Left forelimb (tissue), 1 donor: ENCODE measurements around the gene FBXO7.

Experiments used
- DNase-seq: peaks from one replicate; pipeline ENCODE4 v3.0.0-alpha.2; 2018; ENCODE audit warnings: low spot score

The FBXO7 gene

DNA sequence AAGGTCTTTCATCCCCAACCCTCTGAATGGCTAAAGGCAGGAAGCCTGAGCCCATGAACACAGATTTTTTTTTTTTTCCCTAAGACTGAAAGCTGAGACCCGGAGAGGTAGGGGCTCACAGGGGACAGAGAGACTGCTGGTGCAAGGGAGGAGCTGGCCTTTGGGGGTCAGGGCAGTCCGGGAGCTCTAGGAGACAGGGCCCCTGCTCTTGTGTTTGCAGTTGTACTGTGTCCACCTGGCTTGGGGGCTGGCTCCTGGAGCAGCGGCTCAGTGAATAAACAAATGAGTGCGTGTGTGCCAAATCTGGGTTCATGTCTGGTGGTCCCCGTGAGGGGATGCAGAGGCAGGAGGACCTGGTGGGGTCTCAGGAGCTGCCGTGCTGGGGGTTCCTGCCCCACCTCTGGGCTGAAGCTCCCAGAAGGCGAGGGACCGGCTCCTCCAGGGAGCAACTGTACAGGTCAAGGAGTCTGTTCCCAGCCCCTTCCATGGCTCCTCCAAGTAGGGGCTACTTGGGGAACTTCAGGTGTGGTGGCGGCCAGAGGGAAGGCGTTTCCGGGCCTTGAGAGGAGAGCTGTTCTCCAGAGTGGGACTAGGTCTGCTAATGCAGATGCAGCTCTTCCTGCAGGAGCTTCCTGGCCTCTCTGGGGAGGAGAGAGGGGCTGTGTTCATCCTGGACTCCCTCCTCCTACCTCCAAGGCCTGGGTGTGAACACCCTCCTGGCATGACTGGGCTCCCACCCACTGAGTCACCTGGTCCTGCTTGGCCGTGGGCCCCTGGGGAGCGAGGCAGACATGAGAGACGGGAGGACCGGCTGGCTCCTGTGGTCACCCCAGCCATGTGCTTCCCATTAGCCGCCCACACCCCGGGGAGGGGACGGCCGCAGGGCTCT, 57.6 kb downstream of the FBXO7 start:
- DNase-seq, result peak; percentile 91

DNA sequence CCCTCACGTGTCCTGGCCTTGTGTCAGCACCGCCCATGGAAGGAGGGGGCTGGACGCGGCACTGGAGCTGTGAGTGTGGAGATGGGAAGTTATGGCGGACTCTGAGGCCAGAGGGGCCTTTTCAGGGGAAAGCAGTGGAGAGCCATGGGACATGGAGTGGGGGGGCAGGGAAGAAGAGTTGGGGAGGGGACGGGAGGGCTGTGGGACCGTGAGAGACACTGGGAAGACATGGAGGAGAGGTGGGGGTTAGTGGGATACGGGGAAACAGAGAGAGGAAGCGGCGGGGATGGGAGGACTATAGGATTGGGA, 58.2 kb downstream of the FBXO7 start:
- no peak for DNase-seq

DNA sequence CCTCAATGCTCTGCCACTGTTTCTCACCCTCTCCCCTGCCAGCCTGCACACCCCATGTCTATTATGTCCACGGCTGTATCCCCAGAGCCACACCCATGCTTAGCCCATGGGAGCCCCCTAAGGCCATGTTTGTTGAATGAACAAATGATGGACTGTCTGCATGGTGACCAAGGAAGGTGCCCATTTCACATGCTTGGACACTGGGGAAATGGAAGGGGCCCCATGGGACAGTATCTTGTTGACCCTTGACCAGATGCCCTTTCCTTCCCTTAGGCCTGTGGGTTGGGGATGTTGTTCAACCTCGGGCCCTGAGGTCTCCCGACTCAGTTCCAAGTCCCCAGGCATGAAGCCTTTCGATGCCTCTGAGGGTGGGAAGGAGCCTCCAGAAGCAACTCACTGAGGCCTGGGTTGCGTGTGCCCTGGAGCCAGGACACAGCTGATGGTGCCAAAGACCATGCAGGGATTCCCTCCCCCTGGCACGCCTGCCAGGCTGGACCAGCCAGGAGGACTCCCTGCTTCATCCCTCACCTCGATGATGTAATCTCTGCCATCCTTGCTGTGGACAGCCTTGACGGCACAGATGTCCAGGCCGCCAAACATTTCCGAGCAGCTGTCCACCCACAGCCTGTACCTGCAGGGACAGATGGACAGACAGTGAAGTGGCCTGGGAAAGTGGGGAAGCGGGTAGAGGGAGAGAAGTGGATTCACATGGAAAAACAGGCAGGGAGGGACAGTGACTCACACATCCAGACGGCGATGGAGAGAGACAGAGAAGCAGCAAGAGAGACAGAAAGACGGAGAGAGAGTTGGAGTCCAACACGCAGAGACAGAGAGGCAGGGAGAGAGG, 58.9 kb downstream of the FBXO7 start:
- no peak for DNase-seq

DNA sequence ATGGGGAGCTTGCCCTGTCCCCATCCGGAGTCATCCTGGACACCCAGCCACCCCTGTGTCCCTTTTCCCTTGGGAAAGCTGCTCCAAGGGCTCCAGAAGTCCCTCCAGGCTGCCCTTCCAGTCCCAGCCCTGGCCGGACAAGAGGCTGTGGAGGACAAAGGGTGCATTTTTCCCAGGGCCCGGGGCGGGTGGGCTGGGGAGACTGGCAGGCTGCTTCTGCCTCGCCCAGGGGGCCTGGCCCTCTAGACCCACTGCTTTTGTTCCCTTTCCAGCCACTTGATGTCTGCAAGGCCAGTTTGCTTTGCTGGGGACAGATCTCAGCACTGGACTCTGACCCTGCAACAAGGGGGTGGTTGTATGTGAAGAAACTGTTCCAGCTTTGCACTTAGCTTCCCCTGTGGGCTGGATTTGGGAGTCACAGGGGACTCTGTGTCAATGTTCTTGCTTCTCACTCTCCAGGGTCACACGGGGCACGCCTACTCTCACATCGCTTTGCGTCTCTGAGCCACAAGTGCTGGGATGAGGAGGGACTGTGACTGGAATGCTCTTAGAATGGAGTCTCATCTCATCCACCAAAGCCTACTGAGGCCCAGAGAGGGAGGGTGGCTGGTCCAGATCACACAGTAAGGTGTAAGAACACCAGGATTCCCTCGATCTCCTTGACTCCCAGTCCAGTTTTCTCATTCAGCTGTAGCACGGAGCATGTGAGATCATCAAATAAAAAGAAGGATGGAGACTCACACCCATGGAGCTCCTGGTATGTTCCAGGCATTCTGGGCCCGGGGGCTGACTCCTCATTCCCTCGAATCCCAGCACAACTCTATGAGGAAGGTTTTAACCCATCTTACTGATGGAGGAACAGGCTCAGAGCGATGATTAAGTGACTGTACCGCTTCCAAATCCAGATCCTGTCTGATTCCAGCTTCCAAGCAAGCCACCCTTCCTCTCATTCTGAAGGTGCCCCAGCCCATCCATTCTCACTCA, 59.9 kb downstream of the FBXO7 start:
- DNase-seq, result no peak

DNA sequence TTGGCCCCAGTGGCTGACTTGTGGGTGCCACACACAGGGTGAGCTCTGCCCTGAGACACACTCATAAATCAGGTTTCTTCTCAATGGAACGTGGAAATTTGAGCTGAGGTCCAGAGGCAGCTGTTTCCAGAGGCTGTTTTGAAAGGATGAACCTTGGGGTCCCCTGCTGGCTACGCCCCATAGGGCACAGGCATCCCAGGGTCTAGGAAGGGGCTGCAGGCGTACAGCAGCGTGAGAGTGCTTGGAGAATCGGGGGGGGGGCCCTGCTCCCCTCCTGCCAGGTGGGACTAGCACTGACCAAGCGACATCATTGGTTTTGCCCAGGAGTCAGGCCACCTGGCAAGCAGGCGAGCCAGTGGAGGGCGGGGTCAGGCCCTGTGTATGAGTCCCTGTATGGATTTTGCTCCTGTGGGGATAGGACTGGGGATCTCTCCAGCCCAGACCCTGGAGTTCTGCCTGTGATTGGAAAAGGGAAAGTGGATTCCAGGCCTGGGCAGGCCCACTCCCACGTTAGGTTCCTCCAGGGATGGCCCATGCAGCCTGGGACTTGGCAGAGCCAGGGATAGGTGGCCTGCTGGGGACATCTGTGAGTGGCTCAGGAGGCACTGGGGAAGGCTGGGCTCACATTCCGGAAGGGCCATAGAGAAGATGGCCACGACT, 61.0 kb downstream of the FBXO7 start:
- DNase-seq, result no peak

DNA sequence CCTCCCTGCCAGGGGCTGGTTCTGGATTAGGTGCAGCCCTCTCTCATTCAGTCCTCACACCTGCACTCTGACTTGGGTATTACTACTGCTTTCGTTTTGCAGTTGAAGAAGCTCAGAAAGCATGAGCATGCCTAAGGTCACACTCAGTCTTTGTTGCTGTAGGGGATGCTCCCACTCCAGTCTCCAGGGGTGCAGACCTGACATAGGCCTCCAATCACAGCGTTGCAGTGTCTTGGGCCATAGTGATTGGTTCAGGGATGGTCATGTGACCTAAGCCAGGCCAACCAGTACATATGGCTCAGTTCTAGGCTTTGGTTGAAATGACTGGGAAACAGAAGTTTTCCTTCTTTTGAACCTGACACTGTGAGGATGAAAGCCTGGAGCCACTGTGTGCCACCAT, 61.7 kb downstream of the FBXO7 start:
- no peak for DNase-seq

DNA sequence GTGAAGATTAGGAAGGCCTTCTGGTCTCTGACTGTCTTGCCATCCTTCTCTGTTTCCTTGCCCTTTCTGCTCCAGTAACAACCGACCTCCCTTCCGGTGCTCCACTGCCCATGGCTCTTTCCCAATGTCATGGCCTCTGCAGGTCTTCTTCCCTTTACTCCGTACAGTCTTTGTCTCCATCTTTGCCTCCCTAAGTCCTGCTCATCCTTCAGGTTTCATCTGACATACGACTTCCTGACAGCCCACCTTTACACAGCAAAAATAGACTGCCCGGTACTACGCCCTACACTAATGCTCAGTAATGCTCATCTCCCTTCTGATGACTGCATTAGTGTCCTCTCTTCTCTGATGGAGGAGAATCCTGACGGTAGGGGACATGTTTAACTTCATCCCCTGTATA, 63.9 kb downstream of the FBXO7 start:
- DNase-seq, result no peak

DNA sequence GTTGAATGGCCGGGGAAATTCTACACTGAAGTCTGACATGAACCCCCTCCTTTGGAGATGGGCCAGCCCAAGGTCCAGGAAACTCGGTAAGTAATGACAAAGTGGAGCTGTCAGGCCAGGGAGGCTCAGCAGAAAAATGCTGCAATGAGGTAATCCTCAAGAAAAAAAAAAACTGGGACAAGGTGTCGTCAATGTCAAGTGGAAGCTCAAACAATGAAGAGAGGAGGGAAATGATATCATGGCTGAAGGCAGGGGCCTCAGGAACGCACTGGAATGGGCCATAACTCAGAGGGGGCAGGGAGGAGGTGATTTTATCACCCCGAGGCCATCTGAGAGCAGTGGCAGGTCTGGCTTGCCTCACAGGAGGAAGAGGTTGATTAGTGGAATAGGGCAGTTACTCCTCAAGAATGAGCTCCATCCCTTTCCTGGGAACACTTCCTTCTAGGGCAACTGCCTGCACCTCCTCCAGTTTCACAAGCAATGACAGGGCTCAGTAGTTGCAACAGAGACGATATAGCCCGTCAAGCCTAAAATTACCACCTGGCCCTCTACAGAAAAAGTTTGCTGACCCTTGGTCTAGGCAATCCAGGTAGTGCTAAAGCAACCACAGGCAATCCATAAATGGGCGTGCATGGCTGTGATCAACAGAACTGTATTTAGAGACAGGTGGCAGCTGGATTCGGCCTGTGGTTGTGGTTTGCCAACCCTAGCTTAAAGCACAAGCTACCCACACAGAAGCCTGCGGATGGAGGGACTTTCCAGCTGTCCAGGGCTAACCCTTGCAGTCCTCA, 65.2 kb downstream of the FBXO7 start:
- no peak for DNase-seq

DNA sequence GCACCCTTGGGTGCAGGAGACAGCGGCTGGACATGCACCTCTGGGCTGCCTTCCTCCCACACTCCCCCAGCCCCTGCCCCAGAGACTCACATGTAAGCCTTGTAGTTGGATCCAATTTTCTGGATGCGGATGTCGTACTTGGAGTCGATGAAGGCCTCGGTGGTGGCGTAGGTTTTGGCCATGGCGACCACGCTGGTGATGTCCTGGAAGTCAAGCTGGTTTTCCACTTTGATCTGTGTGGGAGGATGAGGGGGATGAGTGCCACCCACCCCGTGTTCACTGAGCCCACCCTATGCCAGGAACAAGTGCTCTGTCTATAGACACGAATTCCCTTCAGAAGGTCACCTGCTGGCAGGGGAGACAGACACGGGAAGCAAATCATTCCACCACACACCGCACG, 66.9 kb downstream of the FBXO7 start:
- no peak for DNase-seq

DNA sequence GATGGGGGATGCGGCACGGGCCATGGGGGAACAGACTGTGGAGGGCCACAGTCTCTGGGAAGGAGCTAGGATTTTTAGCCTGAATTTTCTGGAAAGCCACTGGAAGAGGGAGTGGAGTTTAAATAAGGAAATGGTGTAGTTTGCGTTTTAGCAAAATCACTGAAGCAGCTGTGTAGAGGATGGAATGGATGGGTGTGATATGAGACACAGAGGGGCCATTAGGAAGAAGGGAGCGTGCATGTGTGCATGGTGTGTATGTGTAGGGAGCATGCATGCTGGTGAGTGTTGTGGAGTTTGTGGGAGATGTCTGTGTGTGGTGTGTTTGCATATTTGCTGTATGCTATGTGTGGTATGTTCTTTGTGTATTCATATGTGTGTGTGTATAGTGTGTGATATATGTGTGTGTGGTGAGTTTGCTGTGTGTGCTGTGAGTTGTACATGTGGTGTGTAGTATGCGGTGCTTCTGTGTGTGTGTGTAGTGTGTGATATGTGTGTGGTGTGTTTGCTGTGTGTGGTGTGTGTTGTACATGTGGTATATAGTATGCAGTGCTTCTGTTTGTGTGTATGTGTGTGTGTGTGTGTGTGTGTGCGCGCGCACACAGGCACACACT, 67.6 kb downstream of the FBXO7 start:
- DNase-seq, result no peak

DNA sequence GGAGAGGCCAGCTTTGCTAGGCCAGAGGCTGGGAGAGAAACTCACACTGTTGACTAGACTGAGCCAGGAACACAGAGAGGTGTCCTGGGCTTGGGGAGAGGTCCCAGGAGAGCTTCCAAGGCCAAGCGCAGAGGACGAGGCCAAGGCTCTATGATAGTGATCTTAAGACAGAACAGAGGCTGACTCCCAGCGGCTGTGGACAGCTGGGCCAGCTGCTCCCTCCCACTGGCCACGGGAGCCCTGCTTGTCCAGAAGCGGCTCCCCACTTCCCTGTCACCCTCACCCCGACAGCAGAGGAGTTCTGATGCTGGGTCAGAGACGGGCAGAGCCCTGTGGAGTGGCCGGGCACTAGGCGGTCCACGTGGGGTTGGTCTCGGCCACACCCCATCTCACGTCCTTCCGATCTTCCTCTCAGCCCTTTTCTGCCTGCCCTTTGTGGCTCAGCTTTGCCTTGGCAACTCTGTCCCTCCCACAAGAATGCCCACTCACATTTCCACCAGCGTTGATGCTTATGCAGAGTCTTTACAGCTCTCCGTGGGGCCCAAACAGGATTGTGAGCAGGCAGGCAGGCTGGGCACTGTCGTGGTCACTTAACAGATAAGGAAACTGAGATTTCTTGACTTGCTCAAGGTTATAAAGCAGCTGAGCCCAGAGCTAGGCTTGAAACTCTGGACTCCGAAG, 68.2 kb downstream of the FBXO7 start:
- DNase-seq, result no peak

DNA sequence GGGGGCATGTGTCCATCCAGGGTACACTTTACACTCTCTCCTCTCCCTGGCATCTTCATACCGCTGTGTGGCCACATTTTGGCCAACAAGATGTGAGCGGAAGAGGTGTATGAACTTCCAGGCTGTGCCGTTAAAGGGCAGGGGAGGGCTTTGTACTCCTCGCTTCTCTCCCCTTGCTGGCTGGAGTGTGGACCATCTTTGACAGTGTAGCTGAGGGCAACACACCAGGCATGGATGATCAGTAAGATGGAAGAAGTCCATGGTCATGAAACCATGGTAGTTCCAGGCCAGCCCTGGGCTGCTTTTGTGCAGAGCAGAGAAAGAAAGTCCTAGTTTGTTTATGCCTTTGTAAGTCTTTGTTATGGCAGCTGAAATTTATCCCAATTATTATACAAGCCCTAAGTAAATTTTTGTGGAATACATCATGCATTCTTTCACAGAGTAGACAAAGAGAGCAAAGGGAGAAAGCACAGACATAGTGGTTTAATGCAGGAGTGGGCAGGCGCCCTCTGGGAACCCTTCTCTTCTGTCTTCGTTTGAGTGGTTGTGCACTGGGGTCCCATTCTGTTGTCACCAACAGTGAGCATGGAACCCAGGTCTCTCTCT, 70.4 kb downstream of the FBXO7 start:
- DNase-seq, result no peak

DNA sequence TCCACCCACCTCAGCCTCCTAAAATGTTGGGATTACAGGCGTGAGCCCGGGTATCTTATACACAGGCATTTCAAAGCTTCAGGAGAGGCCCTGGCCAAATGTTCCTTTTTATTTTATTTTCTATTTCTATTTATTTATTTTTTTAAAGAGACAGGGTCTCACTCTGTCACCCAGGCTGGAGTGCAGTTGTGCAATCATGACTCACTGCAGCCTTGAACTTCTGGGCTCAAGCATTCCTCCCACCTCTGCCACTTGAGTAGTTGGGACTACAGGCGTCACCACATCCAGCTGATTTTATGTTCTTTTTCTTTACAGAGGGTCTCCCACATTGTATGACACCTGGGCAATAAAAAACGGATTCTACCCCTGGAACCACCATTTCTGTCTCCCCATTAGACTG, 71.2 kb downstream of the FBXO7 start:
- no peak for DNase-seq

DNA sequence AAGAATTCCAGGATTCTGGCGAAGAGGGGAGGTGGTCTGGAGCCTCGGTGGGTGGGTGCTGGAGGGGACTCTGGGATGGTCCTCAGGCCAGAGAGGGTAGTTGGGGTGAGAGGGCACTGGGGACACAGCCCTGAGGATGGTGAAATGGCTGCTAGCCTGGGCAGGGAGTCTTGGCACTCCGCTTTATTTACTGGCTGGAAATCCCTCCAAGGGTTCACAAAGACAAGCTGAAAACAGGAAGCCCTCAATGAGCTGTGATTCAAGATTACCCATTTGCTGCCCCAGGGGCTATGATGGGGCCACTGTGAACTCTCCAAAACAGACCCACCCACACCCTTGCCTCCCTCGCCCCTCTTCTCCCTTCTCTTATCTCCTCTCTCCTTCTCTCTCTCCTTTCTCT, 71.9 kb downstream of the FBXO7 start:
- DNase-seq, result no peak

DNA sequence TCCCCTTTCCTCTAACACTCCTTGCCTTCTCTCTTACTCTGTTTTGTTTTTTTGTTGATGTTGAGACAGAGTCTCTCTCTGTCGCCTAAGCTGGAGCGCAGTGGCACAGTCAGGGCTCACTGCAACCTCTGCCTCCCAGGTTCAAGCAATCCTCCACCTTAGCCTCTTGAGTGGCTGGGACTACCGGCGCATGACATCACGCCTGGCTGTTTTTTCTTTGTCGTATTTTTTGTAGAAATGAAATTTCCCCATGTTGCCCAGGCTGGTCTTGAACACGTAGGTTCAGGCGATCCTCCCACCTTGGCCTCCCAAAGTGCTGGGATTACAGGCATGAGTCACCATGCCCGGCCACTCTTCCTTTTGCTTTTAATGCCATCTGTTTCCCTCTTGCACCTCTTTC, 72.3 kb downstream of the FBXO7 start:
- DNase-seq, result no peak

DNA sequence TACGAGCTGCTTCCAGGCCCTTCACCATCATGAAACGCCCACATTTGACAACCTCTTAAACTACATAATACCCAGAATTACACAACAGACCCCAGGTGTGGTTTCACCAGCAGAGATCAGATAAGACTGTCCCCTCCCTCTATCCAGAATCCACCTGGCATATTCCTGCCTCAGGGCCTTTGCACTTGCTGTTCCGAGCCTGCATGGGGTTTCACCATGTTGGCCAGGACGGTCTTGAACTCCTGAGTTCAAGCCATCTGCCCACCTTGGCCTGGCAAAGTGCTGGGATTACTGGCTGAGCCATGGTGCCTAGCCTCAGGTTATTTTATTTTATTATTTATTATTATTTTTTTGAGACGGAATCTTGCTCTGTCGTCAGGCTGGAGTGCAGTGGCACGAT, 73.4 kb downstream of the FBXO7 start:
- no peak for DNase-seq
